ENCODE data around the gene EDN2.

Gene EDN2

DNA sequence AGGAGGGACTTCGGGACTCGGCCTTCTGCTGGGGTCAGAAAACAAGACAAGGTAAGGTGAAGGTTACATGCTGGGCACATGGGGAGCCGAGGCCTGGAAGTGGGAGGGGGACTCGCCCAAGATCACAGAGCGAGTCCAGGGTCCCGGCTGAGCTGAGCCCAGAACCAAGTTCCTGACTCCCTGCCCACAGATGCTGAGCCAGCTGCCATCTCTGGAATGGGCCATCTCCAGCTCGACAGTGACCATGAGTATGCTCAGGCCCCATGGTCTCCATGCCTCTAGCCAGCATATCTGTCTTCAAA, 26.7 kb upstream of the EDN2 start:
- TF ChIP-seq, protein P1, sequence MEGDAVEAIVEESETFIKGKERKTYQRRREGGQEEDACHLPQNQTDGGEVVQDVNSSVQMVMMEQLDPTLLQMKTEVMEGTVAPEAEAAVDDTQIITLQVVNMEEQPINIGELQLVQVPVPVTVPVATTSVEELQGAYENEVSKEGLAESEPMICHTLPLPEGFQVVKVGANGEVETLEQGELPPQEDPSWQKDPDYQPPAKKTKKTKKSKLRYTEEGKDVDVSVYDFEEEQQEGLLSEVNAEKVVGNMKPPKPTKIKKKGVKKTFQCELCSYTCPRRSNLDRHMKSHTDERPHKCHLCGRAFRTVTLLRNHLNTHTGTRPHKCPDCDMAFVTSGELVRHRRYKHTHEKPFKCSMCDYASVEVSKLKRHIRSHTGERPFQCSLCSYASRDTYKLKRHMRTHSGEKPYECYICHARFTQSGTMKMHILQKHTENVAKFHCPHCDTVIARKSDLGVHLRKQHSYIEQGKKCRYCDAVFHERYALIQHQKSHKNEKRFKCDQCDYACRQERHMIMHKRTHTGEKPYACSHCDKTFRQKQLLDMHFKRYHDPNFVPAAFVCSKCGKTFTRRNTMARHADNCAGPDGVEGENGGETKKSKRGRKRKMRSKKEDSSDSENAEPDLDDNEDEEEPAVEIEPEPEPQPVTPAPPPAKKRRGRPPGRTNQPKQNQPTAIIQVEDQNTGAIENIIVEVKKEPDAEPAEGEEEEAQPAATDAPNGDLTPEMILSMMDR (conservative IDR thresholded peaks at IDR 0.05; ENCODE audit: low read depth, low read length): no peak
- no peak for DNase-seq (ENCODE audit: low read depth)
- no peak overlapping the region for H3K4me3 ChIP-seq (ENCODE audit: low read depth, low read length)

DNA sequence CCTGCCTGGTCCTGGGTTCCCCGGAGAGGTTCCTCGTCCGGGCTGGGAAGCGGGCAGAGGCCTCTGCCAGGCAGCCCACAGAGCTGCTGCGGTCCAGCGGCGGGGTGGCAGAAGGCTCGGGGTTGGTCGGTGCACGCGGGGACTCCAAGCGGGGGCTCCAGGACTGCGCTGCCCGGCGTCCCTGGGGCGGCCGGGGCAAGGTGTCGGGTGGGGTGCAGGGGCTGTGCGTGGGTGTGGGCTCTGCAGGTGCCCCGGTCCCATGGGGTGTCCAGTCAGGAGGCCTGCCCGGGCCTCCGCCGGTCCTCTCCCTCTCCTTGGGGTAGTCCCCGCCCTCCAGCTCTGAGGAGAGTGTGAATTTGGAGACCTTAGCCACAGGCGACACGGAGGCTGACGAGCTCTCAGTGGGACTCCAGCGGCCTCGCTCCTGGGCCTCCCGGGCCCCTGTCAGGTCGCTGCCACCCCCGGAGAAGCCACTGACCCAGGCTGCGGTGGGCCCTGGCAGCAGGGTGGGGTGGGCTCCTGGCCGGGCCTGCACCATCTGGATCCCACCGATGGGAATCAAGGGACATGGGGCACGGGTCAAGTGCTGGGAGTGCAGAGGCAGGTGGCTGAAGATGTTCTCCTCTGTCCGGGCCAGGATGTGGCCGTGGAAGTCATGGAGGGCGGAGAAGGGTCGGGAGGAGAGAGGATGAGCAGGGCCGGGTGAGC, 26.2 kb upstream of the EDN2 start:
- H3K4me3 ChIP-seq (ENCODE audit: low read depth, low read length): no peak overlapping the region
- TF ChIP-seq, protein P1 (conservative IDR thresholded peaks at IDR 0.05; ENCODE audit: low read depth, low read length): no peak
- DNase-seq (ENCODE audit: low read depth): no peak

DNA sequence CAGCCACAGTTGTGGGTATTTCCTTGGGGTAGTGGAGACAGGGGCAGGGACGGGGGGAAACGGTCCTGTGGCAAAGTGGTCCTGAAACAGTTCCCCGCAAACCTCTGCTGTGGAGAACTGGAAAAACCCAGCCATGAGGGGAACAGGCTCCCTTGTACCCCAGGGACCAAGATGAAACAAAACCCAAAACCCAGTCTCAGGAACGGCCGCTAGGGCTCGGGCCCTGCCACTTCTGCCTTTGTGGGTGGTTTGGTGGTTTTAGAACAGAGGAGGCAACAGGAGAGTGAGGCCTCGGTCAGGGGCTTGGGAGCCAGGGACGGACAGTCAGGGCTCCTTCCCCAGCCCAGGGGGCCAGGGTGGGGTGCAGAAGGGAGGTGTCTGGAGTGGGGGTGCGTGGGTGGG, 24.8 kb upstream of the EDN2 start:
- DNase-seq (ENCODE audit: low read depth): no peak
- TF ChIP-seq, protein P1 (conservative IDR thresholded peaks at IDR 0.05; ENCODE audit: low read depth, low read length): no peak
- no peak overlapping the region for H3K4me3 ChIP-seq (ENCODE audit: low read depth, low read length)

DNA sequence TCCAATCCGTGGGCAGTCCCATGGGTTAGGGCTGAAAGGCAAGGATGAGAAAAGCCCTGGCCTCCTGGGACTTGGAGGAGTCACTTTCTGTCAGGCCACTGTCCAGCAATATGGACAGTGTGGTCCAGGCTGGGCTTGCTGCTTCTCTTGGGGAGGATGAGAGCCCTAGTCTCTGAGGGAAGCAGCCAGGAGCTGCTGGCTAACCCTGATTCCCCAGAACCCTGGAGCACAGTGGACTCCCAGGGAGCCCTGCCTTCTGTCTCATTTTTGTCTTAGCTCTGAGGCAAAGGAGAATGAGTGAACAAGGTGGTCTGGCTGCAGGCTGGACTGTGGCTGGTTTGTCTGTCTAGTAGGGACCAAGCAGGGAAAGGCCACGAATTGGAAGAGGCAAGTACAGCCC, 23.8 kb upstream of the EDN2 start:
- no peak overlapping the region for H3K4me3 ChIP-seq (ENCODE audit: low read depth, low read length)
- TF ChIP-seq, protein P1 (conservative IDR thresholded peaks at IDR 0.05; ENCODE audit: low read depth, low read length): no peak
- DNase-seq (ENCODE audit: low read depth): no peak

DNA sequence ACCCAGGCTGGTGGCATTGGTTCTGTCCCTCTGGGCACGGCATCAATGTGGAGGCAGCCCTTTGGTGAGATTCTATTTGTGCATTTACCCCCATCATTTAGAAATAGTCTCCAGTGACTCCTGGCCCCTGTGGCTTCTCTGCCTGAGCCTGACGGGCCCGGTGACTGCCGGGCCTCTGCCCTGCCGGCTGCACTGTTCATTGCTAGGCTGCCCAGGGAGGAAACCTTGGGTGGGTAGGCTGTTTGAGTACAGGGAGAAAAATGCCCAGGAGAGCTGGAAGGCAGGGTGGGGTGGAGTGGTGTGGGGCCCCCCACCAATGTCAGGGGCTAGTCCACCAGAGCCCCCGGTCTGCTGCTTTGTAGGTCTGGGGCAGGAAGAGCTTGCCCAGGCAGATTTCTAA, 23.4 kb upstream of the EDN2 start:
- H3K4me3 ChIP-seq (ENCODE audit: low read depth, low read length): no peak overlapping the region
- TF ChIP-seq, protein P1 (conservative IDR thresholded peaks at IDR 0.05; ENCODE audit: low read depth, low read length): no peak
- no peak for DNase-seq (ENCODE audit: low read depth)

DNA sequence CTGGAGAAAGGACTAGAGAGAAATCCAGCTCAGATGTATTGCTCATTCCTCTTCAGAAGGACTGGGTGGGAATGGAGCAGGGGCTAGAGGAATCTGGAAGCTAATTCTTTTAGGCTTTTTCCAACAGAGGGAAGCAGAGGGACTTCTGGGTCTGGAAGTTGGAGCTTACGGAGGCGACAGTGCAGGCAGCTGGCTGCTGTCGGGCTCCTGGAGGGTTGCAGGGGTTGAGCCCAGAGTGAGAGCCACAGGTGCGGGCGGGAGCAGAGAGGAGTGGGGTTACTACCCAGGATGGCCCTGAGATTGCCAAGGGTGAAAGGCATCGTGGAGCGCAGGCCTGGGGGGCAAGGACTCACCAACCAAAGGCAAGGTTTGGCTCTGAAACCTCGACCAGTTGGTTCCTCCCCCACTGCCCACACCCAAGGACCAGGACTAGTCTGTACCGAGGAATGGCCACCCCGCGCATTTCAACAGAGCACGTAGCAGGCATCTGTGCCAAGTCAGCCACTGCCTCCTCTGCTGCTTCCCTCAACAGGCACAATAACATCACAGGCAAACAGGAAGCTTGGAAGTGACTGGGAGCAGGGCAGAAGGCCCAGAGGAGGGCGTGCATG, 22.7 kb upstream of the EDN2 start:
- no peak for DNase-seq (ENCODE audit: low read depth)
- TF ChIP-seq, protein P1 (conservative IDR thresholded peaks at IDR 0.05; ENCODE audit: low read depth, low read length): no peak
- H3K4me3 ChIP-seq (ENCODE audit: low read depth, low read length): no peak overlapping the region

Data from choroid plexus epithelial cell (primary cell).